ENCODE data around the gene ATP2B2.

DNA sequence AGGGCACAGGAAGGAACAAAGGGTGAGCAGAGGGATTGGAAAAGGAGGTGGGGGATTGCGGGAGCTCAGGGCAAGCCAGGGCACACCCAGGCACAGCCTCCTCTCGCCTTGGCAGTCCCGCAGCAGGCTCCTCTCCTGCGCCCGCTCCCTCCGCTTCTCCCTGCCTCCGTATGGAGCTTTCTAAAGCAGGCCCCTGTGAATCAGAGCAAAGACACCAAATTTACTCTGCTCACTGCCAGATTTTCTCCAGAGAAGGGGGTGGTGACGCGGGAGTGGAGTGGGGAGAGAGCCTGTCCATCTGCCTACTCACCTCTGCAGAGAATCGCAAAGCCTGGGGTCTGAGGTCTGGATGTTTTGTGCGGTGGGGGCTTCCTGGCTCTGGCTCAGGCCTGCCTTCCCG, 20.0 kb downstream of the ATP2B2 start:
- no peak for TF ChIP-seq POLR2A (IDR thresholded peaks at IDR 0.05)
- TF ChIP-seq, protein P1, sequence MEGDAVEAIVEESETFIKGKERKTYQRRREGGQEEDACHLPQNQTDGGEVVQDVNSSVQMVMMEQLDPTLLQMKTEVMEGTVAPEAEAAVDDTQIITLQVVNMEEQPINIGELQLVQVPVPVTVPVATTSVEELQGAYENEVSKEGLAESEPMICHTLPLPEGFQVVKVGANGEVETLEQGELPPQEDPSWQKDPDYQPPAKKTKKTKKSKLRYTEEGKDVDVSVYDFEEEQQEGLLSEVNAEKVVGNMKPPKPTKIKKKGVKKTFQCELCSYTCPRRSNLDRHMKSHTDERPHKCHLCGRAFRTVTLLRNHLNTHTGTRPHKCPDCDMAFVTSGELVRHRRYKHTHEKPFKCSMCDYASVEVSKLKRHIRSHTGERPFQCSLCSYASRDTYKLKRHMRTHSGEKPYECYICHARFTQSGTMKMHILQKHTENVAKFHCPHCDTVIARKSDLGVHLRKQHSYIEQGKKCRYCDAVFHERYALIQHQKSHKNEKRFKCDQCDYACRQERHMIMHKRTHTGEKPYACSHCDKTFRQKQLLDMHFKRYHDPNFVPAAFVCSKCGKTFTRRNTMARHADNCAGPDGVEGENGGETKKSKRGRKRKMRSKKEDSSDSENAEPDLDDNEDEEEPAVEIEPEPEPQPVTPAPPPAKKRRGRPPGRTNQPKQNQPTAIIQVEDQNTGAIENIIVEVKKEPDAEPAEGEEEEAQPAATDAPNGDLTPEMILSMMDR (IDR thresholded peaks at IDR 0.05 in 4 of 5, conservative IDR thresholded peaks at IDR 0.05 in 1 of 5) = no peak
